ENCODE data around the gene OR13C2.

Gene OR13C2

DNA sequence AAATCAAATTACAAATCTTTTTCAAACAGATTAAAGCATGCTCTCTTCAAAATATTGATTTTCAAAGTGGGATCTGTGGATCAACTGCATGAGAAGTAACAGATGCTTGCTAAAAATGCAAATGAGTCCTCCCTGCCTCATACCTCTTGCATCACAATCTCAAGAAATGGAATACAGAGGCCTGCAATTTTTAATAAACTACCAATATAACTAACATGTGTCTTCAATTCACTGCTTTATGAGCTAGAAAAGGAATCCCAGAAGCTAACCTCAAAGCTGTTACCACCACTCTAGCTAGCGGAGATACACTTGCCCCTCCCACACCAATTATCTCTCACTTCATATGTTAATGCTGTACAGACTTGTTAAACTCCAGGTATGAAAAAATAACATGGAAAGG, 15.8 kb downstream of the OR13C2 start:
- TF ChIP-seq Cebpa-rat (IDR thresholded peaks at IDR 0.05) = no peak
- H4K20me1 ChIP-seq = no peaks in the 10 kb centered on the region
- H3K27ac ChIP-seq = no peak overlapping the region
- H3K4me3 ChIP-seq = no peak overlapping the region
- no peaks in the 10 kb centered on the region; a peak in 2 of 22 replicates for H3K9me3 ChIP-seq (replicated peaks in 1 of 11)
- H3K9ac ChIP-seq = no peak overlapping the region
- H3K4me1 ChIP-seq = no peaks in the 10 kb centered on the region
- no peak overlapping the region for H3K4me2 ChIP-seq
- H3K36me3 ChIP-seq = no peaks in the 10 kb centered on the region
- H3K27me3 ChIP-seq = no peaks in the 10 kb centered on the region

DNA sequence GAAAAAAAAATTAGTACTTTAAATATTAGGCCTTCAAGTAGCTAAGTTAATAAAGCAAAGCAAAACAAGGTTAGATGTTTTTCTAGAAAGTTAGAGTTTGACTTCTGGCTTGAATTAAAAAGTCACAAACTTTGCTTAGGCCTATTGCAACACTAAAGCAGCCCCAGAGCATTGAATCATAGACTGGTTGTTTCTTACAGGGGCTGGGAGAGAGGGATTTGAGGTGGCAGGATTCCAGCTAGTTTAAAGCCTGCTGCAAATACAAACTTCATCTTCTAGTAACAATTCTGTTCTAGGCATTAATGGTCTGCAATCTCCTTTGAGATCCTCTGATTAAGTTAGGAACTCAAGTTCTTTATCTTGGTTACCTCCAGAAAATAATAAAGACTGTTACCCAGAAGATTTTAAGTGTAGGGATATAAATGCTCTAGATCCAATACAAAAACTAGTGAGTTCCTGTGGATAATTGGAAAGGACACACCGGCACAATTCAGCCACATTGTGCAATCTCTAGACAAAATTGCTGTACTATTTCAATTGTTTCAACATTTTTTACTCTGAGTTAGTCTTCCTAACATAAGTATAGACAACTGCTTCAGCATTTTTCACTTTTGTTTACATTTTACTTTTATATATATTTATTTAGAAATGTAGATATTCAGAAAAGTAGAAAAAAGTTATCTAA, 18.8 kb downstream of the OR13C2 start:
- no peaks in the 10 kb centered on the region for H3K36me3 ChIP-seq
- TF ChIP-seq Cebpa-rat (IDR thresholded peaks at IDR 0.05) = no peak
- H3K9ac ChIP-seq = no peak overlapping the region
- H3K4me3 ChIP-seq = no peak overlapping the region
- no peaks in the 10 kb centered on the region for H4K20me1 ChIP-seq
- H3K9me3 ChIP-seq (replicated peaks in 1 of 11) = no peaks in the 10 kb centered on the region
- no peaks in the 10 kb centered on the region for H3K27me3 ChIP-seq
- H3K4me2 ChIP-seq = no peak overlapping the region
- H3K4me1 ChIP-seq = no peaks in the 10 kb centered on the region
- no peak overlapping the region for H3K27ac ChIP-seq

DNA sequence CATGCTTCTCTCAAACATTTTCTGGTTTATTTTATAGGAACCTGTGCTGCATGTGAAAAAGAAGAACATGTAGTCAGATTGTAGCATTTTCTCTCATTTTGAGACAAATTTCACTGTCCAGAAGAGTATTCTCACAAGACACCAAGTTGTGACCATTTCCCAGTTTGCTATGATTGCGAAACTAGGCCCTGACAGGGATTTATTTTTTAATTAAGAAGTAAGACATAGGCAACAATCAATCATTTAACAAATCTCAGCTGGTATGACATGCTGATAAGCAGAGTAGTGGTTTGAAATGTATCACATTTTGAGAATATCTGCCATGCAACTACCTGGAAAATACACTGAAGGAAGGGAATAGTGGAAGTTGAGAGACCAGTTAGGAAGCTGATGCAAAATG, 24.9 kb downstream of the OR13C2 start:
- no peak overlapping the region for H3K4me3 ChIP-seq
- no peak overlapping the region for H3K27ac ChIP-seq
- peak in 1 of 11 experiments; percentile 13; a peak in 1 of 22 replicates for TF ChIP-seq Cebpa-rat (IDR thresholded peaks at IDR 0.05)
- H3K9ac ChIP-seq = no peak overlapping the region
- H3K9me3 ChIP-seq (replicated peaks in 1 of 11) = no peaks in the 10 kb centered on the region
- no peaks in the 10 kb centered on the region for H3K4me1 ChIP-seq
- no peaks in the 10 kb centered on the region for H3K36me3 ChIP-seq
- H4K20me1 ChIP-seq = no peaks in the 10 kb centered on the region
- no peaks in the 10 kb centered on the region for H3K27me3 ChIP-seq
- no peak overlapping the region for H3K4me2 ChIP-seq

DNA sequence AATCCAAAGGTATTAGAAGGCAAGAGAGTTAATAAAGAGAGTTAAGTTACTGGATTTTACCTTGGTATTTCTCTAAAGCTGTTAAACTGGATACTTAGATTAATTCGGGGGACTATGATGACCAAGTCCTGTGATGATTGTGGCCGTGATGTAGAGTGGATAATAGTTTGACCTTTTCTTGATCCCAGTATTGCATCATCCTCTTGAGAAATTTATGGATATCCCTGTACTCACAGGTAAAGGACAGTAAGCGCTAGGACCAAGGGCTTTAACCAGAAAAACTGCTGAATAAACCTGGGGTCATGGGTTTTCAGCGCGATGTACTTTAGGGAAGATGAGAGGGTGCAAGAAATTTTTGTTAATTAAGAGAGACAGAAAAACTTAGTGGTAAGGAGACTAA, 28.2 kb downstream of the OR13C2 start:
- Histone ChIP-seq H3K4me3 (no peak overlapping the region), H3K9me3 (replicated peaks in 1 of 11) (peaks cover 0 to 16% (median 4%) of the 10 kb centered on the region in 11 experiments; a peak in 7 of 22 replicates), H3K9ac (no peak overlapping the region), H3K36me3 (no peaks in the 10 kb centered on the region), H3K27me3 (no peaks in the 10 kb centered on the region), H3K4me1 (no peaks in the 10 kb centered on the region), H3K4me2 (no peak overlapping the region), H3K27ac (no peak overlapping the region), H4K20me1 (no peaks in the 10 kb centered on the region)
- TF ChIP-seq Cebpa-rat (IDR thresholded peaks at IDR 0.05) = peak in 3 of 11 experiments; percentile 14 to 52 (median 29); a peak in 3 of 22 replicates

DNA sequence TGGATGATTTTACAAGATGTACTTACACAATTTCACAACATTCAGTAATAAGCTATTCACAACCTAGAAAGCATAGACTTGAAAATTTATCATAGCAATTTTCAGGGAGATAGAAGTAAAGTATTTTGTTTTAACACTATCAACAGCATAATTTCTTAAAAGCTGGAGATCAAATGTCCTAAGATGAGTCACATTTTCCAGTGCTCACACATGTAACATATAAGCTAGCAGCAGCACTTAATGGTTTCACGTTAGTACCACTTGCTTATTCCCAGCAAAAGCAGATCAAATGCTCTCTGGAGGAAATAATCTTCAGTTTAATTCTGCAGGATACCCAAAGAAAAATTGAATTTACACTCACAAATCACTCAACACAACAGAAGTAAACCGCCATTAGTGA, 30.0 kb downstream of the OR13C2 start:
- no peaks in the 10 kb centered on the region for H3K36me3 ChIP-seq
- H3K4me2 ChIP-seq = no peak overlapping the region
- H3K9ac ChIP-seq = no peak overlapping the region
- peaks cover 0 to 22% (median 4%) of the 10 kb centered on the region in 11 experiments; a peak in 7 of 22 replicates for H3K9me3 ChIP-seq (replicated peaks in 1 of 11)
- no peaks in the 10 kb centered on the region for H3K4me1 ChIP-seq
- no peak for TF ChIP-seq Cebpa-rat (IDR thresholded peaks at IDR 0.05)
- no peak overlapping the region for H3K4me3 ChIP-seq
- H3K27me3 ChIP-seq = no peaks in the 10 kb centered on the region
- no peak overlapping the region for H3K27ac ChIP-seq
- H4K20me1 ChIP-seq = no peaks in the 10 kb centered on the region

DNA sequence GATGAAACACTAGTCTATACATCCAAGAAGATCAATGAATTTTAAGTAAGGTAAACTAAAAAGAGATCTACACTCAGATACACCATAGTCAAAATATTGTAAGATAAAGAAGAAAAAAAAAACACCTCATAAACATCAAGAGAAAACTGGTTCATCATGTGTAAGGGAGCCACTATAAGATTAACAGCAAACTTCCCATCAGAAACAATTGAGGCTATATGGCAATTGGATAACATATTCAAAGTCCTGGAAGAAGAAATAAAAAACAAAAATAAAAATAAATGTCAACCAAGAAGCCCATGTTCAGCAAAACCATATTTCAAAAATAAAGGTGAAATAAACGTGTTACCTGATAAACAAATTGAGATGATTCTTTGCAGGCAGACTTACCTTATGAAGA, 32.8 kb downstream of the OR13C2 start:
- H3K9me3 ChIP-seq (replicated peaks in 1 of 11) = peaks cover 0 to 22% (median 4%) of the 10 kb centered on the region in 11 experiments; a peak in 7 of 22 replicates
- H3K4me1 ChIP-seq = no peaks in the 10 kb centered on the region
- no peak for TF ChIP-seq Cebpa-rat (IDR thresholded peaks at IDR 0.05)
- no peaks in the 10 kb centered on the region for H4K20me1 ChIP-seq
- H3K27me3 ChIP-seq = no peaks in the 10 kb centered on the region
- H3K9ac ChIP-seq = no peak overlapping the region
- H3K4me2 ChIP-seq = no peak overlapping the region
- H3K36me3 ChIP-seq = no peaks in the 10 kb centered on the region
- H3K4me3 ChIP-seq = no peak overlapping the region
- no peak overlapping the region for H3K27ac ChIP-seq

DNA sequence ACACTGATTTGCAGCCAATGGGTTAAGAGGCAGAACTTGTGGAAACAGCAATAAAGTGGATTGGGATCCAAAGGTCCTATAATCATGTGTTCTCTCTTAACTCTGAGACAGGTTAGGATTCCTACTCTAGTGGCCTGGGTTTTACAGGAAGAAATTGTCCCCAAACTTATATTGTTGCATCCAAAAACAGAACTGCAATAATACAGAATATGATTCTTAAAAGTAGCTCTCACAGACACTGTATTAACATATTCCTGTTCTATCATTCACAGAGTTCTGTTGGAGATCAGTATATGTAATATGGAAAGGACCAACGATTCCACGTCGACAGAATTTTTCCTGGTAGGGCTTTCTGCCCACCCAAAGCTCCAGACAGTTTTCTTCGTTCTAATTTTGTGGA, 36.6 kb downstream of the OR13C2 start, which contains the start of gene OR13C8:
Gene OR13C8 (plus strand): TSS at position 301 of the 400 bp plus-strand sequence. CDS start 0 bp downstream, at position 301.
- no peaks in the 10 kb centered on the region for H3K27me3 ChIP-seq
- H3K4me2 ChIP-seq = no peak within 1 kb of the TSS
- no peak within 1 kb of the TSS for H3K9ac ChIP-seq
- TF ChIP-seq Cebpa-rat (IDR thresholded peaks at IDR 0.05) = no peak
- no peak within 1 kb of the TSS for H3K4me3 ChIP-seq
- no peak within 1 kb of the TSS for H3K27ac ChIP-seq
- no peaks in the 10 kb centered on the region for H4K20me1 ChIP-seq
- H3K9me3 ChIP-seq (replicated peaks in 1 of 11) = peaks cover 0 to 22% (median 4%) of the 10 kb centered on the region in 11 experiments; a peak in 7 of 22 replicates
- no peaks in the 10 kb centered on the region for H3K4me1 ChIP-seq
- no peaks in the 10 kb centered on the region for H3K36me3 ChIP-seq

DNA sequence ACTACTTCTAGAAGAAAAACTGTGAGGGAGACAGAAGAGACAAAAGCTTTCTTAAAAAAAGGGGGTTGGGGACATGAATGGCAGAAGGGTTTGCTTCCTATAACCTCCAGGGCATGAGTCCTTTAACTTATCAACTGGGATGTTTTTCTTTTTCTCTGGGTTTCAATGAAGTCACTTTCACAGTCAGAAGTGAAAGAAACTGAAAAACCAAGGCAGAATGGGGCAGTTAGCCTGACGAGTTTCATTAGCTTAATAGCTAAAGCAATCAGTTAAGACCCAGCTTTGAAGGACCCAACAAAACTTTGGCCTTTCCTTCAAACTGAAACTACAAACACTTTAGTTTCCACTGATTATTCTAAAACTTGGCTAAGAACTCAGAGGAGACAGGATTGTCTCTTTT, 41.1 kb downstream of the OR13C2 start:
- no peaks in the 10 kb centered on the region for H3K36me3 ChIP-seq
- H3K9me3 ChIP-seq (replicated peaks in 1 of 11) = peaks cover 0 to 2% (median 0%) of the 10 kb centered on the region in 11 experiments; a peak in 1 of 22 replicates
- TF ChIP-seq Cebpa-rat (IDR thresholded peaks at IDR 0.05) = no peak

DNA sequence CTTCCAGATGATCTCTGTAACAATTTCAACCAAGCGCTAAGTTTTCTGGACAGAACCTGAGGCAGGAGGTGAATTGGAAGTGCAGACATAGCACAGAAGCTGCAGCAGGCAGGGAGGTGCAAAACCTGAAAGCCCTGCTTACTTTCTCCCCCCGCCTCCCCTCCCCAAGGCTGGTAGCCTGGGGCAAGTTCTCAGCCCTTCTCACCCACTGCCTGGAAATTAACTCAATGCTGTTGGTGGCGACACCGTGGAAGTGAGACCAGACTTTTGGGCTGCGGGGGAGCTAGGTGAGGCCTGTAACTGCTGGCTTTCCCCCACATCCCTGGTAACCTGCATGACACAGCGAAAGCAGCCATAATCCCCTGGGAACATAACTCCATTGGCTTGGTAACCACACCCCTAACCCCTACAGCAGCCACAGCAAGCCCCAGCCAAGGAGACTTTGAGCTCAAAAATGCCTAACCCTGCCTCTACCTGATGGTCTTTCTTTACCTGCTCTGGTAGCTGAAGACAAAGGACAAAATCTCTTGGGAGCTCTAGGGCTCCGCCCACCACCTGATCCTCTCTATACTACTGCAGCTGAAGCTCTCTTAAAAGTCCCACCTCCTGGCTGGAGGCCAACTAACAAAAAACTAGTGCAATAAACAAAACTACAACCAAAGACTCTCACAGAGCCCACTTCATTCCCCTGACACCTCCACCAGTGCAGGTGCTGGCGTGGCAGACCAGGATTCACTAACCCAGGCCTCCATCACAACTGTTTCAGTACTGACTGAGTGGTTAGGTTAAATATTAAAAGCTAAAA, 48.4 kb downstream of the OR13C2 start:
- no peak for TF ChIP-seq Cebpa-rat (IDR thresholded peaks at IDR 0.05)
- Histone ChIP-seq H3K4me2 (no peak overlapping the region), H3K36me3 (no peaks in the 10 kb centered on the region)

More for the DNA sequence above, 41.1 kb downstream of the OR13C2 start:
- Histone ChIP-seq H3K4me3 (no peak overlapping the region), H3K27ac (no peak overlapping the region), H3K4me2 (no peak overlapping the region), H3K27me3 (no peaks in the 10 kb centered on the region), H3K4me1 (no peaks in the 10 kb centered on the region), H4K20me1 (no peaks in the 10 kb centered on the region), H3K9ac (no peak overlapping the region)

More for the DNA sequence above, 48.4 kb downstream of the OR13C2 start:
- Histone ChIP-seq H3K9me3 (replicated peaks in 1 of 11) (peaks cover 0 to 18% (median 7%) of the 10 kb centered on the region in 11 experiments; a peak in 8 of 22 replicates), H3K9ac (no peak overlapping the region), H3K4me3 (no peak overlapping the region), H4K20me1 (no peaks in the 10 kb centered on the region), H3K27me3 (no peaks in the 10 kb centered on the region), H3K4me1 (no peaks in the 10 kb centered on the region), H3K27ac (no peak overlapping the region)
